Measurements from ENCODE around the gene GALNT9.

The GALNT9 gene

GRCh38 chr12:132343294-132344004 lies 14.1 kb upstream of the GALNT9 start:
- no peak for DNase-seq

GRCh38 chr12:132342251-132343227 lies 13.2 kb upstream of the GALNT9 start:
- no peak for DNase-seq

GRCh38 chr12:132341318-132342050 lies 12.1 kb upstream of the GALNT9 start:
- DNase-seq: no peak

- DNase-seq: no peak
Measured at GRCh38 chr12:132340266-132341035, 11.1 kb upstream of the GALNT9 start.

GRCh38 chr12:132339856-132340255 lies 10.5 kb upstream of the GALNT9 start:
- no peak for DNase-seq

GRCh38 chr12:132338781-132339180 lies 9.4 kb upstream of the GALNT9 start:
- no peak for DNase-seq

- no peak for DNase-seq
Measured at GRCh38 chr12:132338311-132338710, 8.9 kb upstream of the GALNT9 start.

GRCh38 chr12:132337557-132337956 lies 8.2 kb upstream of the GALNT9 start:
- DNase-seq: no peak

- DNase-seq: no peak
Measured at GRCh38 chr12:132336451-132337413, 7.3 kb upstream of the GALNT9 start.

GRCh38 chr12:132335179-132335756 lies 5.9 kb upstream of the GALNT9 start:
- DNase-seq: no peak

- DNase-seq: no peak
Measured at GRCh38 chr12:132333766-132334165, 4.4 kb upstream of the GALNT9 start.

- DNase-seq: no peak
Measured at GRCh38 chr12:132333273-132333672, 3.9 kb upstream of the GALNT9 start.

GRCh38 chr12:132330549-132330881 lies 1.1 kb upstream of the GALNT9 start:
- no peak for DNase-seq

GRCh38 chr12:132329720-132330548 lies 545 bp upstream of the GALNT9 start:
- no peak for DNase-seq

GRCh38 chr12:132328282-132329029 lies 933 bp downstream of the GALNT9 start:
- no peak for DNase-seq

GRCh38 chr12:132327336-132328171 lies 1.8 kb downstream of the GALNT9 start:
- peak; percentile 88 for DNase-seq

GRCh38 chr12:132326646-132327045 lies 2.7 kb downstream of the GALNT9 start:
- DNase-seq: no peak

GRCh38 chr12:132325733-132326130 lies 3.7 kb downstream of the GALNT9 start:
- DNase-seq: no peak

Measured in HCEC 1CT (cell line).